Neural progenitor cell (in vitro differentiated cells): Measurements from ENCODE around the gene RORC.

Experiments
- CTCF ChIP-seq: fragments of 200-600 bp; sonication (generic); IDR thresholded peaks from 2 replicates; pipeline ENCODE4 v1.5.1; 2017; ENCODE audit warnings: antibody characterized with exemption, mild to moderate bottlenecking
- EZH2 ChIP-seq: fragments of 200-600 bp; sonication (generic); IDR thresholded peaks from 2 replicates; pipeline ENCODE4 v1.6.1; 2017; ENCODE audit warnings: antibody characterized with exemption, mild to moderate bottlenecking, moderate library complexity

GRCh38 chr1:151773702-151774101 is 57.9 kb downstream of the RORC start:
- TF ChIP-seq EZH2 (no peak), CTCF (no peak)
